Amygdala (tissue), 56 donors: ENCODE measurements around the gene EPAS1.

Source experiments
- DNase-seq, 56 donors: peaks; one replicate each; lab custom pipeline; 2025; lab: John Stamatoyannopoulos, UW

The EPAS1 gene

DNA sequence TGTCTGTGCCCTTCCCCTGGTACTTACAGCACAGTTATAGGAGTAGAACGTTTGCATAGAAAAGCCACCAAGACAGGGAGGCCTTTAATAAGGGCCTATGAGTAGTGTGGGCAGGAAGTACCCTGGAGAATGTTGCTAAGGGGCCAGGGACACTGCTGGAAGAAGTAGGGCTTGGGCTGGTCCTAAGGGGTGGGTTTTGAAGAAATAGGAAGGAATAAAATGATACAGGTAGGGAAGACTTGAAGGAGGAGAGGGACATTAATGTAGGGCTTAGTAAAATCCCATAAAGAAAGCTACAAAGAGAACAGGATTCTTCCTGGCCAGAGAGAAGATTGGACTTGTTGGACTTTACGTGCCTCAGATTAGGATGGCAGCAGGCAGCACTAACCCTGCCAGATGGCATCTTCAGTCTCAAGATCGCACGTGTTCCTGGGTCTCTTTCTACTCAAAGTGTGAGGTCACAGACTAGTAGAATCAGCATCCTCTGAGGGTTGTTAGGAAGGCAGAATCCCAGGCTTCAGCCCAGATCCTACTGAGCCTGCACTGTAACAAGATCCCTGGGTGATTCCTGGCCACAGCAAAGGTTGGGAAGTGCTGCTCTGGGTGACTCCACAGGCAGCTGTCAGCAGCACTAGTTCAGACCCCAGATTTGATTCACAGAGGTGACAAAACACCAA is 39.2 kb downstream of the EPAS1 start:
- DNase-seq, result no peak

DNA sequence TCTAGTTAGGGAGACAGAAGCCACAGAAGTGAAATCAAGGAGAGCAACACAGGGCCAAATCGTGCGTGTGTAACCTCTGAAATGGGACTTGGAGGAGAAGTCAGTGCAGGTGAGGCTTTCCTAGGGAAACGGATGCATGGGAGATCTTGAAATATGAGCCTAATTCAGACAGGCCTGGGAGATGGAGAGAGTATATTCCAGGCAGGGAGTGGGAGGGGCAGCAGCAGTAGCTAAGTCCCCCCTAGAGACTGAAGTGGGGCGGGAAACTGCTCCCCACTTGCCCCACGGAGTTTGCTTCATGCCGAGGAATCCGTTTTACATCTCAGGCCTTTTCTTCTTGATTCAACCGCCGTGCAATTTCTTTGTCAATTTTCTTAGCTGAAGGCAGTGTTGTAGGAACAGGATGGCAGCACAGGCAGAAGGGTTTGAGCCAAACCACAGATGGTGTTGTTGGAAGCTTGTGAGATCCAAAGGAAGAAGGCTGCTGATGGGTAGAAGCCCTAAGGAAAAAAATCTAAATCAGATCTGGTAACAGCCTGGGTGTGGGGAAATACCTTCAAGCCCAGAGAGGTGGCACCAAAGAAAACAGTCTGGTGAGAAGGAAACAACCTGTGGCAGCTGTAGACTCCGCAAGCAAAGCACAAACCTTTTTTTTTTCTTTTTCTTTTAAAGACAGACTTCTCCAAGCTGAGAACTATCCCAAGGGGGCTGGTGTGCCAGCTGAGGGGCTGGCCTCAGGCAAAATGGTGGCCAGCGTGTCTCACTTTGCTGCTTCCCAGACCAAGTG is 40.2 kb downstream of the EPAS1 start:
- DNase-seq, result peak in 1 of 56 donors; percentile 20

DNA sequence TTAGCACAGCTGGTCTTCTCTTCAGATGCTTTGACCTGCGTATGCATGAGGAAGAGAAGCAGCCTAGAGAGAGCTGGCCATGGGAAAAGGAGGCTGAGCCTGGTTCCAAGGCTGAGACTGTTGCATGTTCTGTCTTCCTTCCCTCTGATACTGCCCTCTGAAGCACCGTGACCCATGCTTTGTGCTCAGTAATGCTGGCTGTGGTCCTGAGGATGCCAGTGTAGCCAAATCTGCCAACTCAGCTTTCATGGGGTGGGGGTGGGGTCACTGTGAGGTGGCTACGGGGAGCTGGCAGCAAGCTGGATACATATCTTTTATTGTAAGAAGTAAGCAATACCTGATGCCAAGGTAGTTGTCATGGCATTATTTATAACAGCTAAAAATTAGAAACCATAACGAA is 41.5 kb downstream of the EPAS1 start:
- no peak for DNase-seq

DNA sequence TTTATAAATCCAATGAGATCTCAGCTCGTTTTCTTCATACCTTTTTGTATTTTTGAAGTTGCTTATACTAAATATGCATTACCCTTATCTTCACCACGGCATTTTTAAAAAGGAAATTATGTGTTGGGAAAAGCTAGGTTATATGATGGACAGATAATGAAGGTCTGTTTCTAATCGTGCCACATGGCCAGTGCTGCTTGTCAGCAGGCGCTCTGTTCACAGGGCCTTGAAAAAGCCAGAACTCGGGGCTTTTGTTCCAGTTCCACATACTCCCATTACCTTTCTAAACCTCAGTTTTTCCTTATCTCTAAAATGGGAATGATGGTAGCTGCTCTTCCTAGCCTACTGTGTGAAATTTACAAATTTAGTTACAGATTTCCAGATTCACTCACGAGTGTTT is 42.0 kb downstream of the EPAS1 start:
- DNase-seq, result no peak

DNA sequence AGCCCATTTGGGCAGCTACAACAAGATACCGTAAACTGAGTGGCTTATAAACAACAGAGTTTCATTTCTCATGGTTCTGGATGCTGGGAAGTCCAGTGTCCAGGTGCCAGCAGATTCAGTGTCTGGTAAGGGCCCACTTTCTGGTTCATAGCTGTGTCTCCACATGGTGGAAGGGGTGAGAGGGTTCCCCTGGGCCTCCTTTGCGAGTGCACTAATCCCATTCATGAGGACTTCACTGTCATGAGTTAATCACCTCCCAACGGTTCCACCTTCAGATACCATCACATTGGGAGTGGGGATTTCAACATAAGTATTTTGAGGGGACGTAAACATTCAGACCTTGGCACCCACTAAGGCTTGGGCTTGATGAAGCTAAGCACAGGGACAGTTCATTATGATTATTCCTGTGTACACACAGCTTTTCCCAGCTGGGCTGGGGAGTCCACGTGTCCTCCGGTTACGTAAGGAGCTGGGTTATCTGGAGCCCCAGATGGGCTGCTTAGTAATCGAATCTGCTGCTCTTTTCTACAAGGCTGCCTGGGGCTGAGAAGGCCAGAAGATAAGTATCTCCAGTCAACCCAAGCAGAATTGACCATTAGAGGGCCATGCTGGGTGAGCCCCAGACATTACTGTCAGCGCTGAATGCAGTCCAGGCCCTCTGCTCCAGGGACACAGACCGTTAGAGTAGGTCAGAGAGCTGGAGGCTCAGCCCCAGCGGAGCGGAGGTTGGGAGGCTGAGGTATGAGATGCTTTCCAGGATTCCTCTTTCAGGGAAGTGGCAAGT is 42.7 kb downstream of the EPAS1 start:
- DNase-seq, result no peak

DNA sequence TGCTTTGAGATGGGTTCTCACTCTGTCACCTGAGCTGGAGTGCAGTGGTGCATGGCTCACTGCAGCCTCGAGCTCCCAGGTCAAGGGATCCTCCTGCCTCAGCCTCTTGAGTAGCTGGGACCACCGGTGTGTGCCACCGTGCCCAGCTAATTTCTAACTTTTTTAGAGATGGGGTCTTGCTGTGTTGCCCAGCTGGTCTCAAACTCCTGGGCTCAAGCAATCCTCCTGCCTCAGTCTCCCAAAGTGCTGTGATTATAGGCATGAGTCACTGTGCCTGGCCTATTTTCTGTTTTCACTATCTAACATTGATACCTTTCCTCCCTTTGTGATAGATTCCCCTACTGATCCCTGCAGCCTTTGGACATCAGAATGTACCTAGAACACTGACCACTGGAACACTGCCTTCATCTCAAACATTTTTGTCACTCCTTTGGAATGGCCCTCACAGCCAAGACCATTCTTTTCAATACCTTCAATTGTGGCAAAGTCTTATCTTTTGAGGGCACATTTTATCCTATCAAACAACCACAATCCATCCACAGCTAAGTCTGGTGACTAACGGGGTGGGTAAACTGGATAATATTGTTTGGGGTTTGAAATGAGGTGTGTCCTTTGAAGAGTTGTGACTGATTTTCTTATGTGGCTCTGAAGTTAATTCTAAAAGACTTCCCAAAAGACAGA is 43.7 kb downstream of the EPAS1 start:
- DNase-seq, result no peak

DNA sequence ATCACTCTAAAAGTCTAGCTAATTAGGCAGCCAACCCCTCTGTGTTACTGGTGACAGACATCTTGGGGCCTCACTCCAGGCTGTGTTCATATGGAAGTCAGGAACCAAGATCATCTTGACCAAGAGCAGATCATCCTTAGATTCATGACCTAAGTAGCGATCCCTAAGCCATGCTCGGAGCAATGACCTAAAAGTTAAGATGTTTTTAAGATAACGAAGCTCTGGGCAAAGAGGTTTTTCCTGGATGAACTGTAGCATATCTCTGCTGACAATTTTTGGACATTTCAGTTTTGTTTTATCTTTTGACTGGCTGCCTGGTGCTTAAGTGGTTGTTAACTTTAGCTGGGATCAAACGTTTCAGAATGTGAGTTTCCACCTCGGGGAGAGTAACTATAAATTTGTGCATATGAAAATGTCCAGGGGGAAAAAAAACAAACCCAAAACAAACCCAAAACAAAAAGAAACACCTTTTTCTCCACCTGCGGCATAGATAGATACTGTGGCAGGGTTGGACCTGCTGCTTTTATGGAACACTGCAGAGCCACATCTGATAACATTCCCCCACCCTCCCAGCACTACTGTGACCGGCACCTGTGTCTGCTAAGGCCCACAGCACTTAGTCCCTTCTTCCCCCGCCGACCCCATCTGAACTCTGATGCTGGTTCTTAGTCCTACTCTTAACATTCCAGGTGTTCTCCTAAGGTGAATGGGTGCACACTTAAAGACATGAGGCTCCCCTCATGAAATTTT is 45.5 kb downstream of the EPAS1 start:
- DNase-seq, result no peak

DNA sequence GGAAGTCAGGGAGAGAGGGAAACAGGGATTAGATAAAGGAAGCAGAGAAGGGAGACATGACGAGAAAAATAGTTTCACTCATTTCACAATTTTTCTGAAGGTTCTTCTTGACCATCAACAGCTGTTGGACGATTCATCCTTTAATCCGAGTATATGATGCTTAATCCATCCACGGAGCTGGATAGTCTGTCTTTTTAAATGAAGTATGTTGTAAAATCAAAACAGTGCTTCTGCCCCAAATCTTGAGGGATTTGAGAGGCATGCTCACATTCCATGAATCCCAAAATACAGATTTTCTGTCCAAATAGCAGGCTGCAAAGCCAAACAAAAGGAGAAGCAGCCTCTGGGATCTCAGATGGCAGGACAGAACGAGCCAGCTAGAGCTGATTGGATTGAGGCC is 47.5 kb downstream of the EPAS1 start:
- no peak for DNase-seq

DNA sequence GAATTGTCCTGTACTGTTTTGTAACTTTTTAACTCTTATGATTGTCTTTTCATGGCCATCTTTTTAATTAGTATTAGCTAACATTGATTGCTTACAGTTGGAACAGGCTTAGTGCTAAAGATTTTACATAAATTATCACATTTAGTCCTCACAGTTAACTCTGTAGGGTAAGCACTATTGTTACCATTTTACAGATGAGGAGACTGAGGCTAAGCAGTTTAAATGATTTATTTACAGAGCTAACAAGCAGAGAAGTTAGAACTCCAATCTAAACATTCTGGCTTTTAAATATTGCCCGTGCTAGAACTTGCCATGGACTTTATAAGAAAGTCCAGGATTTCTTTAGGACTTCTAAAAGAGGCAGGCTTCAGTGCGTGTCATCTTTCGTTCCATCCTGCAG is 48.6 kb downstream of the EPAS1 start:
- no peak for DNase-seq

DNA sequence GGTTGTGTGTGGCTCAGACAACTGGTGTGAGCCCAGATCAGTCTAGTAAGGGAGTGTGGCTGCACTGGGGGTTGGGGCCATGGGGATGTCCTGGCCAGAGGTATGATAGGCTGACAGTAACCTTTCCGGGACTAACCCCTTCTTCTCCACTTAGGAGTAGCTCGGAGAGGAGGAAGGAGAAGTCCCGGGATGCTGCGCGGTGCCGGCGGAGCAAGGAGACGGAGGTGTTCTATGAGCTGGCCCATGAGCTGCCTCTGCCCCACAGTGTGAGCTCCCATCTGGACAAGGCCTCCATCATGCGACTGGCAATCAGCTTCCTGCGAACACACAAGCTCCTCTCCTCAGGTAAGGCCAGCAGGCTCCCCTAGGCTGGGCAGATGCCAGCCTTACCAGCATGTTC is 49.5 kb downstream of the EPAS1 start:
- DNase-seq, result no peak

DNA sequence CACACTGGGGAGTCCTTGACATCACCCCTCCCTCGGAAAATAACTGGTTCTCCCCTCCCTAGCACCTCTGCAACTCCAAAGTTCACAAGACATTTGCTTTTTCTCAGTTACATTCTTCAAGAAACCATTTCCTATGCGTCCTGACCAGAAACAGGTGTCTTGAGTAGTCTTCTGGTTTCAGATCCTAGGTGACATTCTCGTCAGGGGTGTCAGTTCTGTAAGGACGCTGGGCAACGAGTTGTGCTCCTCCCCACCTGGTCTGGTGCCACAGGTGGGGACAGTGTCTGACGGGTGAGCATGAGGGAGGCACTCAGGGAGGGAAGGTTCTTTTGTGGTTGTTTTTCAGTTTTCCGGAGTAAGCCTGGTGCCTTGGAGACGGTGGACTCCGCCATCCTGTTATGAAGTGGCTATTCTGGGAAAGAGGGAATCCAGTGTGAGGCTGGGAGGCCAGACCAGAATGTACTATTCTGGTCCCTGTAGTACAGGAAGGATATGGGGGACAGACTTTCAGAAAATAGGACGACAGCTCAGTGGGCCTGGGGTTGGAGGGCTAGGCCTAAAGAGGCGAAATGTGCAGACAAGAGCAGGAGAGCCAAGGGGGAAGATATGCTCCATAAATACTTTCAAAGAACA is 50.6 kb downstream of the EPAS1 start:
- no peak for DNase-seq

DNA sequence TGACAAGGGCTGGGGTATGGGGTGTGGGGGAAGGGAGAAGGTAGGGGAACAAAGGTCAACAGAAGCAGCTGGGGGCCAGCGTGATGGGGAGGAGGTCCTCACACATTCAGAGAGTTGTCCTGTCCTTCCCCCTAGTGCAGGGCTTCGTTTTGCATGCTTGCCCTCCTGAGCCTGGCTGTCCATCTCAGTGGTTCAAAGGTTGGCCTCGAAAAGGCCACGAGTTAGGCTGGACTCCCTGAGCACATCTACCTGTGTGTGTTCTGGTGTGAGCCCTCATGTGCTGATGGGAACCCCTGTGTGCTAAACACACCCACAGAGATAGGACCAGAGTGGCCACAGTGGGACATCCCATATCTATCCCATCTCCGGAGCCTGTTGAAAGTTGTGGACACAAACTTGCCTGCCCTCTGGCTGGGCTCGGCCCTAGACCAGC is 51.9 kb downstream of the EPAS1 start:
- DNase-seq, result no peak

DNA sequence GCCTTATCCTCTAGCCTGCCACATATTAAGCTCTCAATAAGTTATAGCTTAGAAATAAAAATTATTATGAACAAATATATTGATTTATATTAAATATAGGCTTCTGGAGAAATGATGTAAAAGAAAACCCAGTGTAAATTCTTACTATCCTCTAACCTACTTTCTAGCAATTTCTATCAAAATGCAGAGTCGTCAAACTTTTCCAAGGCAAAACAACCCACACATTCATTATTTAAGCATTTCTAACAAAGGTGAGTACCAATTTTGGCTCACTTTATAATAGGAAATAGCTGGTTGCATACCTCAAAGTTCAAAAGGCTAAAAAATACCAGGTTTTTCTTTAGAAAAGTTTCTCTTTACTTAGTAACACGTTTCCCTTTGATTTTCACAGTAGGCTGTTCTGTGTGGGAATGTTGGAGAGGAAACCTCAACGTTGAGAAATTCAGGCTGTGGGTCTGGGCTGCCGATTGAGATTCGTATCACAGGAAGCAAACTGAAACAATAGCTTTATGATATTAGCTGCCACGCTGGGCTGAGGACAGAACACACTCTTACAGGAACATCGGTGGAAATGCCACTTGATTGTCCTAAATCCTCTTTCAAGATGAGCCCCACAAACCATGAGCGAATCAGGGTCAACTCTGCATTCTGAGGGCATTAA is 53.0 kb downstream of the EPAS1 start:
- DNase-seq, result no peak

DNA sequence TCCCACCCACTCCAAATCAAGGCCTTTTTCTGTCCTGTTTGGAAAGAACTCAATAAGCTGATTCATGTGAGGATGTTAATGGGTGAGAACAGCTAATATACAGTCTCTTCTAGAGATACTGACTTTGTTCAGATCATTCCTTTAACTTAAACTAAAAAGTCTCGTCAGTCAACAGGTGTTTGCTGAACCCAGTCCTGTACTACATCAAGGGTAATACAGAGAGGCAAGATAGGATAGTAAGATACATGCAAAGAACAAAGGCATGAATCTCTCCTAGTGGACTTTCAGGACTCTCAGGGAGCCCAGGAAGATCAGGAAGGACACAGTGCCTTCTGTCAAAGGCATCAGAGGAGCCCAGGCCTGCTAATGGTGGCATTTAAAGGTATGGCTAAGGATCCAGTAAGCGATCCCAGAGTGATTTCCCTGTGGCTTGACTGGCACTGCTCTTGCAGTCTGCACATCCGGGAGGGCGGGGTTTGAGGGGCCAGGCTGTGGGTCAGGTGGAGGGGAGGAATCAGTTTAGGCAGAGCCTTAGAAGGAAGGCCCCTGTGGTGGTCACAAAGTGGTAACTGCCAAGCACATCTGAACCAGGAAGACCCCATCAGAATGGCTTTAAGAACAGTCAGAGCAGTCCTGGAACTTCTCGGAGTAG is 54.0 kb downstream of the EPAS1 start:
- DNase-seq, result no peak

DNA sequence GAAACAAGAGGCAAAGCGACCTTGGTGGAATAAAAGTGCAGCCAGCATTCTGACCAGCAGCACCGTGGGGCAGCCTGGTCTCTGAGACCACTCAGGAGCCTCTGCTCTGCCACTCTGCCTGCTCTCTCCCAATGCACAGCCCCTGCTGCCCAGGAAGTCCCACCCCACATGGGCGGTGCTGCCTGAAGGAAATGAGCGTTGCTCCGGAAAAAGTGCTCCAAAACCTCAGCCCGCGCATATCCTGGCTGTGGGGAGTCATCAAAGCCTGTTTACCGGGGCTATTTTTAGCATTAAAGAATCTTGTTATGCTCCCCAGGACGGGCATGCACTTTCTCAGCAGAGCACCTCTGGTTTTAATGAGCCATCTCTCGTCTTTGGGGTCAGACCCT is 54.5 kb downstream of the EPAS1 start:
- no peak for DNase-seq

DNA sequence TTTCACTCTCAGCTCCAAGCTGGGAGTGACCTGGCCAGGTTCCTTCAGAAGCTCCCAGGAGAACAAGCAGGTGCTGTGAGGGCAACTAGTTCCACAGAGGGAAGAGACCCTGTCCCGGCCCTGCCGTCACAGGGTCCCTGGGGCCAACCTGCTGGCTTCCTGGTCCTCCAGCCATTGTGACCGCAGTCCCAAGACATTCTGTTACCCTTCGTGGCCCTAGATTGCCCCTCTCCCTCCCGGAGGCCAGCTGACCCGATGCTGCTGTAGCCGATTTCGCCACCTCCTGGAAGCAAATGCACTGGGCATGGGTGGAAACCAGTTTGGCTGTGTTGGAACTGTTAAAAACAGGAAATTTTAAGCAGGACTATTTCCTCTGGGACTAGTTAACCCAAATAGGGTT is 55.4 kb downstream of the EPAS1 start:
- no peak for DNase-seq

DNA sequence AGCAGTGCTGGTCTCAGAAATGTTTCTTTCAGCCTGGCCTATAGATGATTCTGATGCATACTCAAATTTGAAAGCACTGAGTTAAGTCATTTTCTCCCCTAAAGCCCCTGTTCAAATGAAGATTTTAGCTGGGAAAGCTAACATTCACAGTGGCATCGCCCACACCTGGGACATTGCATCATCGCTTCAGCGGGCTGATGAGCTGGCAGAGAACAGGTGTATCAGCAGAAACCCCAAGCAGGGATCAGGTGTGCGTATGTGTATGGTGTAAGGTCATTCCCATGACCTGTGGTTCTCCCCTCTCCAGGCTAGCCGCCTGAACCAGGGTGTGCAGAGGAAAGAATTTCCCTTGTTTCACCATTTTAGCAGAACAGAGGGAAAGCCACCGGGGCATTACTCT is 56.3 kb downstream of the EPAS1 start:
- DNase-seq, result no peak

DNA sequence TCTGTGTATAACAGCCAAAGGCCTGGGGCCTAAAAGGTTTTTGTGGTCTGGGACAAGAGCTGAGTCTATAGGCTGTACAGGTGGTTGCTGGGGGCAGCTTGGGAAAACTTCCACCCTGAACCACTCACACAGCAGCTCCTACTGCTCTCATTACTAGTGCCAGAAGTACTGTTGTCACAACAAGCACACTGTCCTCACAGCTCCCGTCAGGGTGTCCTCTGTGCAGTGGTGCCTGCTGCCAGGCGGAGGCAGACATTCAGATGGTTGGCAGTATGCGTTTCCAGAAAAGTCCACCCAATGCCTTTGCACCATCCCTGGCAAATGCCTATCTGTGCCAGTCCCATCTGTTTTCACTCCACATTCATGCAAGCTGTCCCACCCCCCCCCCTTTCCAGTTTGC is 58.5 kb downstream of the EPAS1 start:
- DNase-seq, result no peak

DNA sequence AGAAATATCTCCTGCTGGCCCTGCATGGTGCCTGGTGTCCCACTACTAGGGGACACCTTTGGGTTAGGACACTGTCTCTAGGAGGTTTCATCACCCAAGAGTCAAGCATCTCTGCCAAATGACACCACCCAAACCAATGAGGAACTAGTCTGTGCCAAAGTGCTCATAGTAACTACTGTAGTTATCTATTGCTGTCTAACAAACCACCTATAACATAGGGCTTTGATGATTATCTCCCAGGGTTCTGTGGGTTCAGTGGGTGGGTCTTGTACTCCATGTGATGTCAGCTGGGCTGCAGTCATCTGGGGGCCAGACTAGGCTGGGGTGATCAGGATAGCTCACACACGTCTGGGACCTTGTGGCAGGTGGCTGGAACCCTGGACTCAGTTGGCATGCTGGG is 59.8 kb downstream of the EPAS1 start:
- no peak for DNase-seq
